Measurements from ENCODE around the gene ZBTB7B.

The ZBTB7B gene

GRCh38 chr1:154963643-154964042 is 39.0 kb upstream of the ZBTB7B start:
- TF ChIP-seq CEBPB (IDR thresholded peaks at IDR 0.05): no peak
- TF ChIP-seq TEAD4 (IDR thresholded peaks at IDR 0.05): no peak
- TF ChIP-seq YY1 (IDR thresholded peaks at IDR 0.05; ENCODE audit: low read depth): no peak
- no peak for TF ChIP-seq EP300 (IDR thresholded peaks at IDR 0.05; ENCODE audit: borderline replicate concordance)
- TF ChIP-seq TCF12 (IDR thresholded peaks at IDR 0.05; ENCODE audit: low read depth): no peak
- no peak for TF ChIP-seq ZBTB7A (IDR thresholded peaks at IDR 0.05; ENCODE audit: low read depth)
- TF ChIP-seq NFIC (IDR thresholded peaks at IDR 0.05): no peak
- no peak for TF ChIP-seq CREB1 (IDR thresholded peaks at IDR 0.05; ENCODE audit: low read depth)
- no peak for TF ChIP-seq MAX (IDR thresholded peaks at IDR 0.05)
- no peak for TF ChIP-seq TAF1 (IDR thresholded peaks at IDR 0.05; ENCODE audit: low read depth)
- no peak for TF ChIP-seq REST (IDR thresholded peaks at IDR 0.05; ENCODE audit: low read depth)
- no peak for TF ChIP-seq FOXM1 (IDR thresholded peaks at IDR 0.05; ENCODE audit: borderline replicate concordance, low read depth)
- TF ChIP-seq RAD21 (IDR thresholded peaks at IDR 0.05; ENCODE audit: low read depth): no peak
- TF ChIP-seq USF1 (IDR thresholded peaks at IDR 0.05): no peak

- TF ChIP-seq TEAD4 (IDR thresholded peaks at IDR 0.05) (no peak), CREB1 (IDR thresholded peaks at IDR 0.05; ENCODE audit: low read depth) (no peak), TCF12 (IDR thresholded peaks at IDR 0.05; ENCODE audit: low read depth) (no peak), NFIC (IDR thresholded peaks at IDR 0.05) (no peak), REST (IDR thresholded peaks at IDR 0.05; ENCODE audit: low read depth) (no peak), USF1 (IDR thresholded peaks at IDR 0.05) (no peak), EGR1 (IDR thresholded peaks at IDR 0.05) (no peak), ZBTB7A (IDR thresholded peaks at IDR 0.05; ENCODE audit: low read depth) (no peak), RAD21 (IDR thresholded peaks at IDR 0.05; ENCODE audit: low read depth) (no peak), MAX (IDR thresholded peaks at IDR 0.05) (no peak), FOXM1 (IDR thresholded peaks at IDR 0.05; ENCODE audit: borderline replicate concordance, low read depth) (no peak), CEBPB (IDR thresholded peaks at IDR 0.05) (no peak), EP300 (IDR thresholded peaks at IDR 0.05; ENCODE audit: borderline replicate concordance) (no peak), TAF1 (IDR thresholded peaks at IDR 0.05; ENCODE audit: low read depth) (no peak), YY1 (IDR thresholded peaks at IDR 0.05; ENCODE audit: low read depth) (no peak)
These were observed 38.2 kb upstream of the ZBTB7B start for GRCh38 chr1:154964359-154964758.

- TF ChIP-seq MAX (IDR thresholded peaks at IDR 0.05) (no peak), NFIC (IDR thresholded peaks at IDR 0.05) (no peak), CEBPB (IDR thresholded peaks at IDR 0.05) (no peak), ZBTB7A (IDR thresholded peaks at IDR 0.05; ENCODE audit: low read depth) (no peak), EGR1 (IDR thresholded peaks at IDR 0.05) (no peak), TAF1 (IDR thresholded peaks at IDR 0.05; ENCODE audit: low read depth) (no peak), USF1 (IDR thresholded peaks at IDR 0.05) (no peak), RAD21 (IDR thresholded peaks at IDR 0.05; ENCODE audit: low read depth) (no peak), EP300 (IDR thresholded peaks at IDR 0.05; ENCODE audit: borderline replicate concordance) (no peak), CREB1 (IDR thresholded peaks at IDR 0.05; ENCODE audit: low read depth) (no peak), YY1 (IDR thresholded peaks at IDR 0.05; ENCODE audit: low read depth) (no peak), TEAD4 (IDR thresholded peaks at IDR 0.05) (no peak), FOXM1 (IDR thresholded peaks at IDR 0.05; ENCODE audit: borderline replicate concordance, low read depth) (no peak), TCF12 (IDR thresholded peaks at IDR 0.05; ENCODE audit: low read depth) (no peak), REST (IDR thresholded peaks at IDR 0.05; ENCODE audit: low read depth) (no peak)
These were observed 36.5 kb upstream of the ZBTB7B start for GRCh38 chr1:154966111-154966510.

Data from Ishikawa (cell line).